Measurements from ENCODE around the gene PLD4.
"Not testable (repeated sequence)": the region's sequence is repeated elsewhere in the genome, so short reads cannot be mapped to it uniquely, and the experiment has no call there.

PLD4 gene

GRCh38 chr14:104941508-104942365, 17.1 kb downstream of the PLD4 start:
- DNase-seq (ENCODE audit: low spot score): no peak

DNA sequence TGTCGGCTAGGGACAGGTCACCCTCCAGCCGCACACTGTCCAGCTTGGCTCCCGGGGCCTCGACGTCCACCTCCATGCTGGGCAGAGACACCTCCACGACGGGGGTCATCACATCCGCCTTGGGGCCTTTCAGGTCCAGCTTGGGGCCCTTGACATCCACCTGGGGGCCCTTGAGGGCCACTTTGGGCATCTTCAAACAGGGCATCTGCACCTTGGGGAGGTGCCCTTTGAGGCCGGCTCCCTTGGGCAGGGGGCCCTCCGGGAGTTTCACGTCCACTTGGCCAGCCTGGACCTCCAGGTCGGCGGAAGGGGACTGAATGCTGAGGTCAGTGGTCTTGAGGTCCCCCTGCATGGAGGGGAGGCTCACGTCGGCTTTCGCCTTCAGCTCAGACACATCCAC, 17.9 kb downstream of the PLD4 start:
- no peak for DNase-seq (ENCODE audit: low spot score)

DNA sequence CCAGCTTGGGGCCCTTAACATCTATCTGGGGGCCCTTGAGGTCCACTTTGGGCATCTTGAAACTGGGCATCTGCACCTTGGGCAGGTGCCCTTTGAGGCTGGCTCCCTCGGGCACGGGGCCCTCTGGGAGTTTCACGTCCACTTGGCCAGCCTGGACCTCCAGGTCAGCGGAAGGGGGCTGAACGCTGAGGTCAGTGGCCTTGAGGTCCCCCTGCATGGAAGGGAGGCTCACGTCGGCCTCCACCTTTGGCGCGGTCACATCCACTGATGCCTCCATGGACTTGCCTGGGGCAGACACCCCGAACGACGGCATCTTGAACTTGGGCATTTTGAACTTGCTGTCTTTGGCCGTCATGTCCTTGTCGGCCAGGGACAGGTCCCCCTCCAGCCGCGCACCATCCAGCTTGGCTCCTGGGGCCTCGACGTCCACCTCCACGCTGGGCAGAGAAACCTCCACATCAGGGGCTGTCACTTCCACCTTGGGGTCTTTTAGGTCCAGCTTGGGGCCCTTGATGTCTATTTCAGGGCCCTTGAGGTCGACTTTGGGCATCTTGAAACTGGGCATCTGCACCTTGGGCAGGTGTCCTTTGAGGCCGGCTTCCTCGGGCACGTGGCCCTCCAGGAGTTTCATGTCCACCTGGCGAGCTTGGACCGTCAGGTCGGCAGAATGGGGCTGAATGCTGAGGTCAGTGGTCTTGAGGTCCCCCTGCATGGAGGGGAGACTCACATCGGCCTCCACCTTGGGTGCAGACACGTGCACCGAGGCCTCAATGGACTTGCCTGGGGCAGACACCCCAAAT, 18.7 kb downstream of the PLD4 start:
- DNase-seq (ENCODE audit: low spot score): not testable (repeated sequence)

GRCh38 chr14:104944016-104944308, 19.3 kb downstream of the PLD4 start:
- not testable (repeated sequence) for DNase-seq (ENCODE audit: low spot score)

GRCh38 chr14:104944436-104945205, 19.9 kb downstream of the PLD4 start:
- DNase-seq (ENCODE audit: low spot score): not testable (repeated sequence)

GRCh38 chr14:104945266-104945665, 20.6 kb downstream of the PLD4 start:
- DNase-seq (ENCODE audit: low spot score): not testable (repeated sequence)

DNA sequence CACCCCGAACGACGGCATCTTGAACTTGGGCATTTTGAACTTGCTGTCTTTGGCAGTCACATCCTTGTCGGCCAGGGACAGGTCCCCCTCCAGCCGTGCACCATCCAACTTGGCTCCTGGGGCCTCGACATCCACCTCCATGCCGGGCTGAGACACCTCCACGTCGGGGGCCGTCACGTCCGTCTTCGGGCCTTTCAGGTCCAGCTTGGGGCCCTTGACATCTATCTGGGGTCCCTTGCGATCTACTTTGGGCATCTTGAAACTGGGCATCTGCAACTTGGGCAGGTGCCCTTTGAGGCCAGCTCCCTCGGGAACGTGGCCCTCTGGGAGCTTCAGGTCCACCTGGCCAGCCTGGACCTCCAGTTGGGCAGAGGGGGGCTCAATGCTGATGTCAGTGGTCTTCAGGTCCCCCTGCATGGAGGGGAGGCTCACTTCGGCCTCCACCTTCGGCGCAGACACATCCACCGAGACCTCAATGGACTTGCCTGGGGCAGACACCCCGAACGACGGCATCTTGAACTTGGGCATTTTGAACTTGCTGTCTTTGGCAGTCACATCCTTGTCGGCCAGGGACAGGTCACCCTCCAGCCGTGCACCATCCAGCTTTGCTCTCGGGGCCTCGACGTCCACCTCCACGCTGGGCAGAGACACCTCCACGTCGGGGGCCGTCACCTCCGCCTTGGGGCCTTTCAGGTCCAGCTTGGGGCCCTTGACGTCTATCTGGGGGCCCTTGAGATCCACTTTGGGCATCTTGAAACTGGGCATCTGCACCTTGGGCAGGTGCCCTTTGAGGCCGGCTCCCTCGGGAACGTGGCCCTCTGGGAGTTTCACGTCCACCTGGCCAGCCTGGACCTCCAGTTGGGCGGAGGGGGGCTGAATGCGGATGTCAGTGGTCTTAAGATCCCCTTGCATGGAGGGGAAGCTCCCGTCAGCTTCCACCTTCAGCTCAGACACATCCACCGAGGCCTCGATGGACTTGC, 21.6 kb downstream of the PLD4 start:
- not testable (repeated sequence) for DNase-seq (ENCODE audit: low spot score)

DNA sequence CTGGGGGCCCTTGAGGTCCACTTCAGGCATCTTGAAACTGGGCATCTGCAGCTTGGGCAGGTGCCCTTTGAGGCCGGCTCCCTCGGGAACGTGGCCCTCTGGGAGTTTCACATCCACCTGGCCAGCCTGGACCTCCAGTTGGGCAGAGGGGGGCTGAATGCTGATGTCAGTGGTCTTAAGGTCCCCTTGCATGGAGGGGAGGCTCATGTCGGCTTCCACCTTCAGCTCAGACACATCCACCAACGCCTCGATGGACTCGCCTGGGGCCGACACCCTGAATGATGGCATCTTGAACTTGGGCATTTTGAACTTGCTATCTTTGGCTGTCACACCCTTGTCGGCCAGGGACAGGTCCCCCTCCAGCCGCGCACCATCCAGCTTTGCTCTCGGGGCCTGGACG, 22.5 kb downstream of the PLD4 start:
- not testable (repeated sequence) for DNase-seq (ENCODE audit: low spot score)

- not testable (repeated sequence) for DNase-seq (ENCODE audit: low spot score)
These were observed 23.4 kb downstream of the PLD4 start for GRCh38 chr14:104947881-104948735.

DNA sequence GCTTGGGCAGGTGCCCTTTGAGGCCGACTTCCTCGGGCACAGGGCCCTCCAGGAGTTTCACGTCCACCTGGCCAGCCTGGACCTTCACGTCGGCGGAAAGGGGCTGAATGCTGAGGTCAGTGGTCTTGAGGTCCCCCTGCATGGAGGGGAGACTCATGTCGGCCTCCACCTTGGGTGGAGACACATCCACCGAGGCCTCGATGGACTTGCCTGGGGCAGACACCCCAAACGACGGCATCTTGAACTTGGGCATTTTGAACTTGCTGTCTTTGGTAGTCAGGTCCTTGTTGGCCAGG, 24.0 kb downstream of the PLD4 start:
- DNase-seq (ENCODE audit: low spot score): no peak

DNA sequence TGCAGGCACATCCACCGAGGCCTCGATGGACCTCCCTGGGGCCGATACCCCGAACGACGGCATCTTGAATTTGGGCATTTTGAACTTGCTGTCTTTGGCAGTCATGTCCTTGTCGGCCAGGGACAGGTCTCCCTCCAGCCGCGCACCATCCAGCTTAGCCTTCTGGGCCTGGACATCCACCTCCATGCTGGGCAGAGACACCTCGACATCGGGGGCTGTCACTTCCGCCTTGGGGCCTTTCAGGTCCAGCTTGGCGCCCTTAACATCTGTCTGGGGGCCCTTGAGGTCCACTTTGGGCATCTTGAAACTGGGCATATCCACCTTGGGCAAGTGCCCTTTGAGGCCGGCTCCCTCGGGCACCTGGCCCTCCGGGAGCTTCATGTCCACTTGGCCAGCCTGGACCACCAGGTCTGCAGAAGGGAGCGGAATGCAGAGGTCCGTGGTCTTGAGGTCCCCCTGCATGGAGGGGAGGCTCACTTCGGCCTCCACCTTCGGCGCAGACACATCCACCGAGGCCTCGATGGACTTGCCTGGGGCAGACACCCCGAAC, 24.8 kb downstream of the PLD4 start:
- not testable (repeated sequence) for DNase-seq (ENCODE audit: low spot score)

DNA sequence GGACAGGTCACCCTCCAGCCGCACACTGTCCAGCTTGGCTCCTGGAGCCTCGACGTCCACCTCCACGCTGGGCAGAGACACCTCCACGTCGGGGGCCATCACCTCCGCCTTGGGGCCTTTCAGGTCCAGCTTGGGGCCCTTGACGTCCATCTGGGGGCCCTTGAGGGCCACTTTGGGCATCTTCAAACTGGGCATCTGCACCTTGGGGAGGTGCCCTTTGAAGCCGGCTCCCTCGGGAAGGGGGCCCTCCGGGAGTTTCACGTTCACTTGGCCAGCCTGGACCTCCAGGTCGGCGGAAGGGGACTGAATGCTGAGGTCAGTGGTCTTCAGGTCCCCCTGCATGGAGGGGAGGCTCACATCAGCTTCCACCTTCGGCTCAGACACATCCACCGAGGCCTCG, 25.3 kb downstream of the PLD4 start:
- DNase-seq (ENCODE audit: low spot score): no peak

DNA sequence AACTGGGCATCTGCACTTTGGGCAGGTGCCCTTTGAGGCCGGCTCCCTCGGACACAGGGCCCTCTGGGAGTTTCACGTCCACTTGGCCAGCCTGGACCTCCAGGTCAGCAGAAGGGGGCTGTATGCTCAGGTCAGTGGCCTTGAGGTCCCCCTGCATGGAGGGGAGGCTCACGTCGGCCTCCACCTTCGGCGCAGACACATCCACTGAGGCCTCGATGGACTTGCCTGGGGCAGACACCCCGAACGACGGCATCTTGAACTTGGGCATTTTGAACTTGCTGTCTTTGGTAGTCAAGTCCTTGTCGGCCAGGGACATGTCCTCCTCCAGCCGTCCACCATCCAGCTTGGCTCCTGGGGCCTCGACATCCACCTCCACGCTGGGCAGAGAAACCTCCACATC, 26.0 kb downstream of the PLD4 start:
- not testable (repeated sequence) for DNase-seq (ENCODE audit: low spot score)

DNA sequence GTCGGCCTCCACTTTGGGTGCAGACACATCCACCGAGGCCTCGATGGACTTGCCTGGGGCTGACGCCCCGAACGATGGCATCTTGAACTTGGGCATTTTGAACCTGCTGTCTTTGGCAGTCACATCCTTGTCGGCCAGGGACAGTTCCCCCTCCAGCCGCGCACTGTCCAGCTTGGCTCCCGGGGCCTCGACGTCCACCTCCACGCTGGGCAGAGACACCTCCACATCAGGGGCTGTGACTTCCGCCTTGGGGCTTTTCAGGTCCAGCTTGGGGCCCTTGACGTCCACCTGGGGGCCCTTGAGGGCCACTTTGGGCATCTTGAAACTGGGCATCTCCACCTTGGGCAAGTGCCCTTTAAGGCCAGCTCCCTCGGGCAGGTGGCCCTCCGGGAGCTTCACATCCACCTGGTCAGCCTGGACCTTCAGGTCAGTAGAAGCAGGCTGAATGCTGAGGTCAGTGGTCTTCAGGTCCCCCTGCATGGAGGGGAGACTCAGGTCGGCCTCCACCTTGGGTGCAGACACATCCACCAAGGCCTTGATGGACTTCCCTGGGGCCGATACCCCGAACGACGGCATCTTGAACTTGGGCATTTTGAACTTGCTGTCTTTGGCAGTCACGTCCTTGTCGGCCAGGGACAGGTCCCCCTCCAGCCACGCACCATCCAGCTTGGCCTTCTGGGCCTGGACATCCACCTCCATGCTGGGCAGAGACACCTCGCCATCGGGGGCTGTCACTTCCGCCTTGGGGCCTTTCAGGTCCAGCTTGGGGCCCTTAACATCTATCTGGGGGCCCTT, 27.4 kb downstream of the PLD4 start:
- DNase-seq (ENCODE audit: low spot score): not testable (repeated sequence)

DNA sequence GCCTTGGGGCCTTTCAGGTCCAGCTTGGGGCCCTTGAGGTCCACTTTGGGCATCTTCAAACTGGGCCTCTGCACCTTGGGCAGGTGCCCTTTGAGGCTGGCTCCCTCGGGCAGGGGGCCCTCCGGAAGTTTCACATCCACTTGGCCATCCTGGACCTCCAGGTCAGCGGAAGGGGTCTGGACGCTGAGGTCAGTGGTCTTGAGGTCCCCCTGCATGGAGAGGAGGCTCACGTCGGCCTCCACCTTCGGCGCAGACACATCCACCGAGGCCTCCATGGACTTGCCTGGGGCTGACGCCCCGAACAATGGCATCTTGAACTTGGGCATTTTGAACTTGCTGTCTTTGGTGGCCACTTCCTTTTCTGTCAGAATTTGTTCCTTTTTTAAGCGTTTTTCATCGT, 28.4 kb downstream of the PLD4 start:
- DNase-seq (ENCODE audit: low spot score): no peak

GRCh38 chr14:104953896-104954656, 29.4 kb downstream of the PLD4 start:
- no peak for DNase-seq (ENCODE audit: low spot score)

DNA sequence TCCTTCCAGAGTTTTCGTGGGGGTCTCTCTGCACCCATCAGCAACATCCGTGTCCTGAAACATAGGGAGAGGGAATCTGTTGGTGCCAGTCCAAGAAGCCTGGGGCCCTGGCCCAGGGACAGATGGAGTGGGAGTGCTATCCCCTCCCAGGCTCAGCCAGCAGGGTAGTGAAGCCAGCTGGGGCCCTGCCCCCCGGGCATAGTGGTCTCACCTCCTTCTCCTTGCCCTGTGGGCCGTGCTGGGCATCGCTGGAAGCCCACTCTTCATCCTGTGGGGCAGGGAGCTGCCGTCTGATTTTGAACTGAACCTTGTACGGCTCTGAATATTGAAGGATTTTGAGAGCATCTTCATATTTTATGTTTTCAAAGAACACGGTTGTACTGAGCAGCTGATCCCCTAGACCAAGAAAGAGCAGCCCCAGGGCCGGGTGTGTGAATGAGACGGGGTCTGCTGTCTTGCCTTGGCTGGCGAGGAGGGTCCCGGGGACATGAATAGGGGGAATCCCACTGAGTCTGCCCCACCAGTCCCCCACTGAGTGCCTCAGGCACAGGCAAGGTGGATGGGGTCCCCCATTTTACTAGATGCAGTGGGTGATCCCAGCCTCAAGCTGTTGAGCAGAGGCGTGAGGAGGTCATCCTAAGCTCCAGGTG, 30.2 kb downstream of the PLD4 start:
- no peak for DNase-seq (ENCODE audit: low spot score)

- DNase-seq (ENCODE audit: low spot score): no peak
These were observed 30.7 kb downstream of the PLD4 start for GRCh38 chr14:104955396-104955770.

All from activated CD4-positive, alpha-beta T cell treated with anti-CD3 and anti-CD28 coated beads, Interleukin-2, Interleukin-4, amounts not matched to agents 100 ng/mL and 50 ng/mL, durations not matched to agents 16 hours and 8 hours (primary cell).